HG03575 (cell line): ENCODE data around the gene LEMD1.

Experiments
- ATAC-seq: cut with Tn5 transposase; IDR thresholded peaks from one replicate; pipeline ENCODE4 v1.9.1; 2021; ENCODE audit not compliant: unreplicated experiment, insufficient number of reproducible peaks, low FRiP score; ENCODE audit errors: extremely low read depth

Gene LEMD1

DNA sequence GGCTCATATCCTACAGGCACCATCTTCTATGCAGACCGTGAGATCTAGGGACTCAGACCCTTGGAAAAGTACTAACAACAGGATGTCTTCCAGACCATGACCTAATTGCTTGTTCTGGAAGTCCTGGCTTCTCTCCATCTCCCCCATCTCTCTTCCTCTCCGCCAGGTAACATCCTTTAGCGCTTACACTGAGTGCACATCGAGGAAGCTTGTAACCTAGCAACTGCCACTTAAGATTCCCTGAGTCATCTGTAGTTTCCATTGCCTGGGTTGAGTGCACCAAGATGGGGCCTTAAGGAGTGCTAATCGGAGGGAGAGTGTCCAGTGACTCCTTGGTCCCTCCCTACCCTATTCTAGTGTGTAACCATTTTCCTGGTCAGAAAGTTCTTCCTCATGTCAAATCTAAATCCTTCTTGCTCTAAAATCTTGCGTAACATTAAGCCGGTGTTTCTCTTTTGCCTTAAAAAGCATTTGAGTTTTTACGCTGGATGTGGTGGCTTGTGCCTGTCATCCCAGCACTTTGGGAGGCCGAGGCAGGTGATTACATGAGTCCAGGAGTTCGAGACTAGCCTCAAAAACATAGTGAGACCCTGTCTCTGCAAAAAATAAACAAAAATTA lies 74.8 kb downstream of the LEMD1 start:
- ATAC-seq = no peak

DNA sequence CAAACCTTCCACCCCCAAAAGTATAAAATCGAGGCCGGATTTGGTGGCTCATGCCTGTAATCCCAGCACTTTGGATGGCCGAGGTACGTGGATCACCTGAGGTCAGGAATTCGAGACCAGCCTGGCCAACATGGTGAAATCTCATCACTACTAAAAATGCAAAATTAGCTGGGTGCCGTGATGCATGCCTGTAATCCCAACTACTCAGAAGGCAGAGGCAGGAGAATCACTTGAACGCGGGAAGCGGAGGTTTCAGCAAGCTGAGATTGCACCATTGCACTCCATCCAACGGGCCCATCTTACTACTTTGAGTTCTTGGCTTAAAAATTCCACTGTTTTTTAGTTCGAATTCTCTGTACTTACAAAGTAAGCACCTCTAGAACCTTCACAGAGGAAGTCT lies 76.1 kb downstream of the LEMD1 start:
- no peak for ATAC-seq

GRCh38 chr1:205344066-205344928 lies 77.6 kb downstream of the LEMD1 start:
- ATAC-seq = no peak

GRCh38 chr1:205343431-205344065 lies 78.3 kb downstream of the LEMD1 start:
- no peak for ATAC-seq

DNA sequence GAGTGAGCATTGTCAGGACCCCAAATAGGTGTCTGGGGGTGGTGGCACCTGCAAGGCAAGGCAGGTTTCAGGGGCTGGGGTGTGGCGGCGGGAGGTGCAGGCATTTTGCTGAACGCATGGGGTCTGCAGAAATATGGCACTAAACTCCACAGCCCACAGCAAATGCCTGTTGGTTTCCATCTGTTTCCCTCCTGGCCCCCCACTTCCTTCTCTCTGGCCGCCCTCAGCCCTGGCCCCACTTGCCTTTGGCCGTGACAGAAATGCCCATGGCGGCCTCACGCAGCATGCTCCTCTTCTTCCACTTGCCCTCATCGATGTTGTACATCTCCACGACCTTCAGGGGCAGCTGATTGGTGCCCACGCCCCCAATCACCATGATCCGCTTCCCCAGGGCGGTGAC lies 78.9 kb downstream of the LEMD1 start:
- ATAC-seq = no peak

GRCh38 chr1:205340676-205341075 lies 81.2 kb downstream of the LEMD1 start:
- no peak for ATAC-seq

DNA sequence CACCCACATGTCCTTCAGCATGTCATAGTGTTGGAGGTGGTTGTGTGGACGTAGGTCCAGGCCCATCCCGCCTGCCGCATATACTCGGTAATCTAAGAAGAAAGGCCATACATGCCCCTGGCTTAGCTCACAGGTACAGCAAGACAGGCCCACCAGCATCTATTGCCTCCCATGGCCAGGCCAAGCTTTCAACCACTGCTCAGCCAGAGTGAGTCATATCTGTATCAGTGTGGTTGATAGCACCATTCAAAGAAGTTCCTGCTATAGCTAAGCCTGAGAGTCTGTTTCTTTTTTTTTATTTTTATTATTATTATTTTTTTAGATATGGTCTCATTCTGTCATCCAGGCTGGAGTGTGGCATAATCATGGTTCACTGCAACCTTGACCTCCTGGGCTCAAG lies 82.1 kb downstream of the LEMD1 start:
- peak; percentile 64 for ATAC-seq

GRCh38 chr1:205339197-205339702 lies 82.6 kb downstream of the LEMD1 start:
- ATAC-seq = no peak

DNA sequence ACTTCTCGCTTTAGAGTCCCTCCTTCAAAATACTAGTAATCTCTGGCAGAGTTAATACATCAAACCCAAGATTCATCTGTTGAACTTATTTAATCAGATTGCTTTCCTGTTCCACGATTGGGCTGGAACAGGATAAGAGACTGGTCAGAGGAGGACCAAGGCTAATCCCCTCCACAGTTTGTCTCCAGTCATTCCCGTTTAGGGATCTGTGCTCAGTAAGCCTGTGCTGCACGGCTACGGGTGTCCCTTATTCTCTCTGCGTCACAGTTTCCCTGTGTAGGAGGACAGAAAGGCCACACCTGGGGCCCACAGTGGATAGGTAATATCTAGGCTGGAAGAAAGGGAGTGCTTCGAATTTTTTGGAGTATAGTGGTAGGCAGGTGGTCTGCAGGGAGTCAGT lies 83.8 kb downstream of the LEMD1 start:
- ATAC-seq = no peak

DNA sequence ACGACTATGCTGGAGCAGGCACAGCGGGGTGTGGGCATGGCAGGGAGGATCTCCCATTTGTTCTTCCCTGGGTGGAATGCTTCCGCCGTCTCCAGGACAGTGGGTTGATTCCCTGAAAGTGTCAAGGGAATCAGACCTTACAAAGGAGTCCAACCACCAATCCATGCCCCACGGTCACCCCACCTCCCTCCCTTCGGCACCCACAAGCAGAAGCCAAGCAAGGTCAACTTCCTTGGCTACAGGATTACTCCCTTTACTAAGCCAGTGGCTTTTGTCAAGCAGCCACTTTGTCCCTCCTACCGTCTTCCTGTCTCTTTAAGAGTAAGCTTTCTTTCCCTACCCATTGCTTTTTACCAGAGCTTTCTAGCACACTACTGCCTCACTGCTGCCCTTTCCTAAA lies 84.4 kb downstream of the LEMD1 start:
- ATAC-seq = no peak

DNA sequence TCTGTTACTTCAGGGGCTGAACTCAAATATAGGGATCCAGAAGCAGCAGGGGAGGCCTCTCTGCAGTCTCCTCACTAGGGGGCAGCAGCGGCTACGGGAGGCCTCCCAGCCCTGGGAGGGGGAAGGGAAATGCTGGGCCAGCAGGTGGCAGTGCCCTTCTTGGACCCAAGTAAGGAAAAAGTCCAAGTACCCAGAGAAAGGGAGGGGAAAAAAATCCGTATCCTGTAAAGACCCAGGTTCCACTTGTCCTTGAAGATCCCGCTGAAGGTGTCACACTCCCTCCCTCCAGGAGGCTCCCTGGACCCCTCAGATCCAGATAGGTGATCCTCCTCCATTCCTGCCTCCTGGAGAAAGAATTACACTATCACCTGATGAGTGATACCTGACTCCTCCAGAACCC lies 86.2 kb downstream of the LEMD1 start:
- ATAC-seq = no peak

- ATAC-seq = no peak
Measured at GRCh38 chr1:205332015-205332791, 89.7 kb downstream of the LEMD1 start.
